DMS79 (cell line): ENCODE measurements around the gene MKI67.
A peak's percentile ranks its signal among the peaks of the same experiment; 100 is the strongest.
"Not testable (repeated sequence)": the region's sequence is repeated elsewhere in the genome, so short reads cannot be mapped to it uniquely, and the experiment has no call there.

Experiments used
- DNase-seq: peaks from one replicate; lab custom pipeline; 2025; lab: John Stamatoyannopoulos, UW

MKI67 gene

GRCh38 chr10:128150045-128150493 lies 23.8 kb upstream of the MKI67 start:
- peak; percentile 3 for DNase-seq

- DNase-seq: no peak
Observed at GRCh38 chr10:128149267-128150014, 23.2 kb upstream of the MKI67 start.

- DNase-seq: no peak
Observed at GRCh38 chr10:128147669-128148068, 21.4 kb upstream of the MKI67 start.

- no peak for DNase-seq
Observed at GRCh38 chr10:128147064-128147463, 20.8 kb upstream of the MKI67 start.

- DNase-seq: no peak
Observed at GRCh38 chr10:128144547-128144946, 18.3 kb upstream of the MKI67 start.

DNA sequence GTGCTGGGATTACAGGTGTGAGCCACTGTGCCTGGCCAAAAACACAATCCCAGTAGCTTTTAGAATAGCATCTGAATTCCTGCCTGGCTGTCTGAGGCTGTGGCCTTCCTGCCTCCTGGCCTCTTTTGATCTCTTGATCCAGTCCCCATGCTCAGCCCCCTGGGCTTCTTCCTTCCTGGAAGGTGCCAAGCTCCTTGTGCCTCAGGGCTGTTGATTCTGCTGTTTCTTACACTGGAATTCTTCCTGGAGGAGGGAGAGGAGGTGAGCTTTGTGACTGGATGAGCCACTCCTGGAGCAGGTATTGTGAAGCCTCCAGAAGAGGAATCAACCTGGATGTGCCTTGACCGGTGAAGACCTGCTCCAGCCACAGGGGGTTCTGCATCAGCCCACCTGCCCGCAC lies 17.3 kb upstream of the MKI67 start:
- no peak for DNase-seq

GRCh38 chr10:128140425-128140824 lies 14.2 kb upstream of the MKI67 start:
- DNase-seq: no peak

DNA sequence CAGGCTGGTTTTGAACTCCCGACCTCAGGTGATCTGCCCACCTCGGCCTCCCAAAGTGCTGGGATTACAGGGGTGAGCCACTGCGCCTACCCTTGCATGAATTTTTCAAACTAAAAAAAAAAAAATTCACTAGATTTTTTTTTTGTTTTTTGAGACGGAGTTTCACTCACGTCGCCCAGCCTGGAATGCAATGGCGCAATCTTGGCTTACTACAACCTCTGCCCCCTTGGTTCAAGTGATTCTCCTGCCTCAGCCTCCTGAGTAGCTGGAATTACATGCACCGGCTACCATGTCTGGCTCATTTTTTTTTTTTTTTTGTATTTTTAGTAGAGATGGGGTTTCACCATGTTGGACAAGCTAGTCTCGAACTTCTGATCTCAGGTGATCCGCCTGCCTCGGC lies 12.2 kb upstream of the MKI67 start:
- DNase-seq: not testable (repeated sequence)

- DNase-seq: no peak
Observed at GRCh38 chr10:128137877-128138276, 11.7 kb upstream of the MKI67 start.

GRCh38 chr10:128130051-128130450 lies 3.8 kb upstream of the MKI67 start:
- DNase-seq: no peak

GRCh38 chr10:128128582-128128981 lies 2.4 kb upstream of the MKI67 start:
- no peak for DNase-seq

- no peak for DNase-seq
Observed at GRCh38 chr10:128125416-128125943, 743 bp downstream of the MKI67 start.

GRCh38 chr10:128124813-128125403 lies 1.3 kb downstream of the MKI67 start:
- DNase-seq: no peak

GRCh38 chr10:128123846-128124245 lies 2.4 kb downstream of the MKI67 start:
- DNase-seq: no peak

DNA sequence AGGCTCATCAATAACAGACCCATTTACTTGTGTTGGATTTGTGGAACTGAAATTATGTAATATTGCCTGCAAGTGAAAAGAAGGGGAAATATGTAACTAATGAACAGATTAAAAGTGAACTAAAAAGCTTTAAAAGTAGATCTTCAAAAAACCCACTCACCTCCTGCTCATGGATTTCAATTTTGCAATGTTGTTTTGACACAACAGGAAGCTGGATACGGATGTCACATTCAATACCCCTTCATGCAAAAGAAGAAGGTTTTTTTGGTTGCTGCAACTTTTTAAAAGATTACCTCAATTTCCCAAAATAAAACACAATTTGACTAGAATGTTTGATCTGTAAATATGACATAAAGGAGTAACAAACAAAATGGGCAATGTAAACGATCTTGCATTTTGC lies 3.3 kb downstream of the MKI67 start:
- no peak for DNase-seq

DNA sequence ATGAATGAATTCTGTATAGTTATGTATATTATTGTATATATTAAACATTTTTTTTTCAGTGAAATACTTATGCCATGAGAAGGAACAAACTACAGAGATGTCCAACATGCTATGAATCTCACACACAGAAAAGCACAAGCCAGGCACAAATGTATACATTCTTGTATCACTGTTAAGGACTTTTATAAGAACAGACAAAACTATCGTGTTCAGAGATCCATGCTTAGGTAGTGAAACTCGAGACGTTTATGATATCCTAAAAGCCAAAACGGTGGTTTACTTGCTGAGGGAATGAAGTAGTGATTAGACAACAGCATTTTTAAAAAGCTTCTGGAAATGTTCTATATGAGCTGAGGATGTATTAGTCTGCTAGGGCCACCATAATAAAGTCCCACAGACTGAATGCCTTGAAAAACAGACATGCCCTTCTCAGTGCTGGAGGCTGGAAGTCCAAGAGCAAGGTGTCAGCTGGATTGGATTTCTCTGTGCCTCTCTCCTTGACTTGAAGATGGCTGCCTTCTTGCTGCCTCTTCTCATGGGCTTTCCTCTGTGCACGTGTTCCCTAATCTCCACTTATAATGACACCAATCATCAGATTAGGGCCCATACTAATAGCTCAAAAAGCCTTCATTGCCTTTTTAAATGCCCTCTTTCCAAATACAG lies 4.3 kb downstream of the MKI67 start:
- no peak for DNase-seq

- DNase-seq: no peak
Observed at GRCh38 chr10:128116851-128117615, 9.2 kb downstream of the MKI67 start.

GRCh38 chr10:128116187-128116586 lies 10.0 kb downstream of the MKI67 start:
- no peak for DNase-seq

- DNase-seq: no peak
Observed at GRCh38 chr10:128115356-128115755, 10.9 kb downstream of the MKI67 start.

DNA sequence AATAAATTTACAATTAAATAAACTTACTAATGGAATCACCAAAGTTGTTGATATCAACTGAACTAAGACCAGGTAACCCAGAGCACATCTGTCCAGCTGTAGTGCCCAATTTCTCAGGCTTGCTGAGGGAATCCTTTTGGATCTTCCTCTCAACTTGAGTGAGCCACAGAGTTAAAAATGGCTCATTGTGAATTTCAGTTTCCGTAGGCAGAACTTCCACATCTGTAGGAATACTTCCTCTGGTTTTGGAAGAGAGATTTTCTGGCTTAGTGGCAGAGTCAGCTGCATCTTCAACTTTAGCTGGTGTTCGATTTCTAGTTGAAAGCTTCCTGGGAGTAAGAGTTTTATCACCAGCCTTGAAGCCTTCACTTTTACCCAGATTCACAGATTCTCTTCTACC lies 11.3 kb downstream of the MKI67 start:
- no peak for DNase-seq

GRCh38 chr10:128113026-128113425 lies 13.2 kb downstream of the MKI67 start:
- no peak for DNase-seq

DNA sequence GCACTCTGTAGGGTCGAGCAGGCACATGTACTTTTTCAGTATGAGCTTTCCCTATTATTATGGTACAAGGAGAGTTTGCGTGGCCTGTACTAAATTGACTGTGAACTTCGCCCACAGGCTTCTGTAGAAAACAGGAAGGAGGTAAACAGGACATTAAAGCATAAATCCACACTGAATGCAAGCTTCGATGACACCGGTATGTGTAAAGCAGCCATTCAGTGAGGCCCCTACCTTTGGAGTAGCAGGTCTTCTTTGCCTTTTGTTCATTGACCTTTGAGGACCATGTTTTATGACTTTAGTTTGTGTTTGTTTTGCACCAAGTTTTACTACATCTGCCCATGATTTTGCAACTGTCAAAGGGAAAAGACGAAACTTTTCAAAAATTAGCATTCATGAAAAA lies 14.5 kb downstream of the MKI67 start:
- no peak for DNase-seq
